NCI-H2227 treated with DMSO at 0.1 percent for 48 hours (cell line): ENCODE measurements around the gene DCAF17.
"Not testable (repeated sequence)": the region's sequence is repeated elsewhere in the genome, so short reads cannot be mapped to it uniquely, and the experiment has no call there.

Experiments used
- DNase-seq: peaks from one replicate; lab custom pipeline; 2025; lab: John Stamatoyannopoulos, UW

DCAF17 gene

DNA sequence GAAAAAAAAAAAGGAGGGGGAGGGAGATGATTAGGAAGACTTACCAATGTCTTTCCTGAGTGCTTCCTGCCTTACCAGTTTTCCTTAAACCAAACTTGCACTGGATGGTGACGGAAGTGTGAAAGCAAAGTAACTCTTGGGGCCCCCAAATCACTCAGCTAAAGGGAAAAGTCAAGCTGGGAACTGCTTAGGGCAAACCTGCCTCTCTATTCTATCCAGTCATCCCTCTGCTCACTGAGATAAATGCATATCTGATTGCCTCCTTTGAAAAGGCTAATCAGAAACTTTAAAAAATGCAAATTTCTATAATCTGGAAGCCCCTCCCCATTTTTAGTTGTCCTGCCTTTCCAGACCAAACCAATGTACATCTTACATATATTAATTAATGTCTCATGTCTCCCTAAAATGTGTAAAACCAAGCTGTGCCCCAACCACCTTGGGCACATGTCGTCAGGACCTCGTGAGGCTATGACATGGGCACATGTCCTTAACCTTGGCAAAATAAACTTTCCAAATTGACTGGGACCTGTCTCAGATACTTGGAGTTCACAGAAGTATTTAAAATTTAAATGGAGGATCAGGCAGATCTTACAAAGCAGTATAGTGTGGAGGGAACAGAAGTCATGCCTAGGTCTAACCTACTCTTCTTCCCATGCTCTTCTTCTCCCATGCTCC, 81.0 kb downstream of the DCAF17 start:
- no peak for DNase-seq

DNA sequence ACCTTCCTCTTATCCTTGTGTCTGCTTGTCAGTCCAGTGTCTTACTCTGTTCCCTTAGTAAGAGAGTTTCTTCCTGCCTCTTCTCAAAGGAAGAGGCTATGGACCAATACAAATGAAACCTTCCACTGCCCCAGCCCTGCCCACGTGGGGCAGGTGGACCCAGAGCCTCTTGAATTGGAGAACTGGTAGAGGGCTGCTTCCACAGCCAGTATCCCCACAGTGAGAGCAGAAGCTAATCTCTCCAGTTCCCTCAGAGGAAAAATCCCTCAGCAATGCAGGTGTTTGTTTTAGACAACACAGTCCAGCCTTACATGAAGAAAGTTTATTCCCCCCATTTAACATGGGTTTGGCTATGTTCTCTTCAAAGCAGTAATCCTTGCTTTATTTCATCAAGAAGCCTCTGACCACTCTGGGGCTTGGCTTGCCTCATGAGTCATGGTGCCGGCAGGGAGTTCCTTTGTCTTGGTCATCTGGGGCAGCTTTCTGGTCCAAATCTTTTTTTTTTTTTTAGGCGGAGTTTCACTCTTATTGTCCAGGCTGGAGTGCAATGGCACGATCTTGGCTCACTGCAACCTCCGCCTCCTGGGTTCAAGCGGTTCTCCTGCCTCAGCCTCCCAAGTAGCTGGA, 81.8 kb downstream of the DCAF17 start:
- no peak for DNase-seq

DNA sequence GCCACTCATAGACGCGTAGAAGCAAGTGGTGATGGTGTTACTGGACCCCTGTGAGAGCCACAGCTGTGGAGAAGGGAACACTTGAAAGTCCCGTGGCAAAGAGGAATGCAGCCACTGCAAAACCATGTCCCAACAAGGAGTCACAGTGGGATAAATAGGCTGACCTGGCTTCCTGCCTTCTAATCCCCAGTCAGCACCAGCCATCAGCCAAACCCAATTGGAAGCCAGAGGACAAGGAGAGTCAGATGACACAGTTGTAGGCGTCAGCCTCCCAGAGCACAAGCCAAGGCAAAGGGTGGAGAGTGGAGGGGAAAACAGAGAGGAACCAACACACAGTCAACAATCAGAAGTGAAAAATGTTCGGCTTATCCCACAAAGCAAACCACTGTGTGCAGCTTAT, 82.8 kb downstream of the DCAF17 start:
- DNase-seq, result no peak

DNA sequence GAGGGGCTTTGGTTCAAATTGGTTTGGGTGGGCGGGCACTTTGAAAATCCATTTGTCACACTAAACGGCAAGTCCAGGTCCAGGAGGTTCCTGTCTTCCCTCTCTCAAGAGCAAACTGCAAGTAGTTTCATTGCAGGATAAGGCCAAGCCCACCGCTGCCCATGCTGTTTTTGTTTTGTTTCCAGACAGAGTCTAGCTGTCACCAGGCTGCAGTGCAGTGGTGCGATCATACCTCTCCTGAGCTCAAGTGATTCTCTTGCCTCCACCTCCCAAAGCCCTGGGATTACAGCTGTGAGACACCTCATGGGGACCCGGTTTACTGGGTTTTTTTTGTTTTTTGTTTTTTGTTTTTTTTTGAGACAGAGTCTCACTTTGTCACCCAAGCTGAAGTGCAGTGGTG, 86.4 kb downstream of the DCAF17 start:
- no peak for DNase-seq

DNA sequence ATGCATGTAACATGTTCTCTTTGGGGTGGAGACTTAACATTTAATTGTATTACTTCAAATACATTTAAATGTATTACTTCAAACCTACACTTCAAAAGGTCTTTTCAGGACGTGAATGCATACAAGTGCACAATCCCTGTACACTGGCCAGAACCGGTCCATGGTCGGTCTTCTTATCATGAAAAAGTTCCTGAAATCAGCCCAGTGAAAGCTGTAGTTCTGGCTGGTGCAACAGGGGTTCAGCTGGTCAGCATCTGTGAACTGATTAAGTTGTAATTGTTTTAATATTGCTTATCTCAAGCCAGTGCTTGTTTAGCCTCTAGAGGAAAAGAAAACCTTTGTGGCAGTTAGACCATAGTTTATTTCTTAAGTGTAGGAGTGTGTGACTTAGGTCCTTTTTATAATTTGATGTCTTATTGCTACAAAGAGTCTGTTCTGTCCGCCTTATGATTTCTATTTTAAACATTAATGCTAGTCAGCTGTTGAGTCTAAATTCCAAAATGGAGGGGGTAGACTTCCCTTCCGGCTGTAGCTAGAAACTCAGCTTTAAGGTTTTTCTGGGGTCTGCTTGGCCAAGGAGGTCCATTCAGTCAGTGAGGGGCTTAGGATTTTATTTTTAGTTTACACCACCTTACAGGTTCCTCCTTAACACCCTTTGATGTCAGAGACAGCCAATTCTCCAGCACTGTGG, 87.5 kb downstream of the DCAF17 start:
- no peak for DNase-seq

DNA sequence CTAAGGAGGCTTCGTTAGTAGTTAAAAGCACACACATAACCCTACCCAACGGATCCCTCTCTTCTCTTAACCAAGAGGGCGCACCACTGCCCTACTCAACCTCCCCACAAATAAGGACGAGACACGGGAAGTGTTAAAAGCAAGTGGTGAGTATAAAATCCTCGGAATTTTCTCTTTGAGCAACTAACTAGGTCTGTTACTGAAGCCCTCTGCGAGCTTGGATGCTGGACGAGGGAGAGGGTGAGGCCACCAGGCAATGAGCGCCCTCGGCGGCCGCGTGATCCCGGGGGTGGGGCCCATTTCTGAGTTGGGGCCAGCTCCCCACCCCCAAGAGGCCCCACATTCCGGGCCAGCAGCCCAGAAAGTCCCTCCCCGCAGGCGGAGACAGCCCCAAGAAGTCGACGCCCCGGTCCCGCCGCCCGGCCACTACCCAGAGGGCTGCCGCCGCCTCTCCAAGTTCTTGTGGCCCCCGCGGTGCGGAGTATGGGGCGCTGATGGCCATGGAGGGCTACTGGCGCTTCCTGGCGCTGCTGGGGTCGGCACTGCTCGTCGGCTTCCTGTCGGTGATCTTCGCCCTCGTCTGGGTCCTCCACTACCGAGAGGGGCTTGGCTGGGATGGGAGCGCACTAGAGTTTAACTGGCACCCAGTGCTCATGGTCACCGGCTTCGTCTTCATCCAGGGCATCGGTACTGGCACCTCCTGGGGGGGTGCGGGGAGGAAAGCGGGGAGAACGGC, 88.2 kb downstream of the DCAF17 start, which contains the start of gene CYBRD1:
Gene CYBRD1 (plus strand): TSS at position 423 of the 736 bp plus-strand sequence. CDS start 72 bp downstream, at position 495.
- peak; percentile 65 for DNase-seq

DNA sequence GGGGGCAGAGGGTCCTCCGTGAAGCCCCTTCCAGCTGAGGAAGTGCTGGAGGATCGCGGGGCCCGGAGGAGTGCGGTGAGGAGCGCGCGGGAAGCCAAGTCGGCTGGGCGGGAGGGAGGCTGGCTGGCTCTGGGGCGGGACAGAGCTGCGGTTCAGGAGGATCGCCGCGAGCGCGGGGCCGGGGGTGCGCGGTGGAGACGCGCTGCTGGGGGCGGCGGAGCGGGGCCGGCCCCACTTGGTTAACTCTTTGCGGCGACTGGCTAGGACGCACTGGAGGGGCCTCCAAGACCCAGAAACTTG, 88.7 kb downstream of the DCAF17 start:
- DNase-seq, result no peak

DNA sequence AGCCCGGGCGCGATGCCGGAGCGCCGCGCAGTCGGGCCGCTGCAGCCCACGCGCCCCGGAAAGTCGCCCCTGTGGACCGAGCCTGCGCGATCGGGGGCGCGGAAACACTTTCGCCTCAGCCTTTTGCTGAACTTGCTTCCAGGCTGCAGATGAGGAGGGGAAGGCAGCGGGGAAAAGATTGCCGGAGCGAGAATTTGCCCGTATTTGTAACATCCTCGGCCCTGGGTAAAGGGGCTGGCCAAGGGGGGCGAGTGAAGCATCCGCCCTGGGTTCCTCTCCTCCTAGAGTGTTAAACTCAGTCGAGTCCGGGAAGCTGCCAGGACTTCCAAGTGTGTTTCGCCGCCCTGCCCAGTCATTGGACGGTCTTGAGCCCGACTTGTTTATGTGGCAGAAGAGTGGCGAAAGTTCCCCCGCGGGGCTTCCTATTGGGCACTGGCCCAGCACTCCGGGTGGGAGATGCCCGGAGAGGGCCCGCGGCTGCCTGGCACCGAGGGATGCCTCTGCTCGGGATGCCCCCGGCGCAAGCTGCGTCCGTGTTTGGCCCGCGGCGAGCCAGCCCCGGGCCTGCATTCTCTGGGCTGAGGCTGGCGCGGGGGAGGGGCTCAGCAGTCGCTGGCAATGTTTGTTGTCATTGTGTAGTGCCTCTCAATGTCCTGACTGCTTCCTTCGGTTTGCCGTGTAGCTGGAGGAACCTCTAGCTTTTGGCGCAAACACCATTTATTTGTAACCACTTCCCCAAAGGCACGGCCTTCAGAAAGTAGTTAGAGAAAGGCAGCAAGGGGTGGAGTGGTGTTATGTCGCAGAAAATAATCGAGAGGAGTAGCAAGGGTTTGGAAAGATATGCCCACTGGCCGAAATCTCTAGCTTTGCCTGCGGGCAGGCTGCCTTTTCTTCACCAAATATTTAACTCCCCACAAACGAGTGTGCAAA, 89.3 kb downstream of the DCAF17 start:
- DNase-seq, result peak; percentile 33

DNA sequence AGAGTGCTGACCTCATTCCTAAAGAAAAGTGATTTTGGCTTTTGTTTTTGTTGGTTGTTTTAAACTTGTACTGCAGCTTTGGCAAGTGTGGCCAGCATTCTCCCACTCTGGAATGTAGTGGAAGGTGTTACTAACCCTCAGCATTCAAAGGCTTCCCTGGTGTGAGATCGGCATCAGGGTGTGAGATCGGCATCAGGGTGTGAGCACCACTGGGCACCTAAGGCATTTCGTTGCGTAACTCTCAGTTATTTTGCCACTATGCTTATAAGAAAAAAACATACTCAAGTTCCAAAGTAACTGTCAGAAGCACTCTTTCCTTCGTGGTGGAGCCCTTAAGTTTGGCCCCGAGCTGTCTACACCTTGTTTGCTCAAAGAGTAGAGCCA, 90.0 kb downstream of the DCAF17 start:
- no peak for DNase-seq

DNA sequence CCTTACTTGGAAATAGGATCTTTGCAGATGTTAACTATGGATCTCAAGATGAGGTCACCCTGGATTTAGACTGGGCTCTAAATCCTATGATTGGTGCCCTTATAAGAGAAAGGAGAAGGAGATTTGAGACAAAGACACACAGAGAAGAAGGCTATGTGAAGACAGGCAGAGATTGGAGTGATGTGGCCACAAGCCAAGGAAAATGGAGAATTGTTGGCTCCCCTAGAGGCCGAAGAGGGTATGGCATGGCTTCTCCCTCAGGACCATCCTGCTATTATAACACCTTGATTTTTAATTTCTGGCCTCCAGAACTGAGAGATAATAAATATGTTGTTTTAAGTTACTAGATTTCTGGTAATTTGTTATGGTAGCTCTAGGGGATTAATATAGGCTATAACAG, 95.9 kb downstream of the DCAF17 start:
- no peak for DNase-seq

DNA sequence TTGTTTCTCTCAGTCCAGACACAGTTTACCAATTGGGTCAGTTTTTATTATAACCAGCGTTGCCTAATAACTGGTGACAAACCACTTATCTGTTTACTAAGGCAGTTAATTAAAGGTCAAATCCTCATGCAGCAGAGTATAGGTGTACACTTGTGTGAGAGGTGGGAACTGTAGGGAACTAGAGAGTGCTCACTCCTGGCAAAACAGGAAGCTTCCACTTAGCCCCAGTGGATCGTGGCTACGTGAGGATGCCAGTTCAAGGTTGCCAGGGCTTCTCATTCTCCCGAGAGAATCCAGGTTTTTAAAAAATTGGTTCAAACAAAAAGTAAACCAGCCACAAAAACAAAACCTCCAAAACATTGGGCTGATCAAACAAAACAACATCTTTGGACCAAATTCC, 96.4 kb downstream of the DCAF17 start:
- no peak for DNase-seq

DNA sequence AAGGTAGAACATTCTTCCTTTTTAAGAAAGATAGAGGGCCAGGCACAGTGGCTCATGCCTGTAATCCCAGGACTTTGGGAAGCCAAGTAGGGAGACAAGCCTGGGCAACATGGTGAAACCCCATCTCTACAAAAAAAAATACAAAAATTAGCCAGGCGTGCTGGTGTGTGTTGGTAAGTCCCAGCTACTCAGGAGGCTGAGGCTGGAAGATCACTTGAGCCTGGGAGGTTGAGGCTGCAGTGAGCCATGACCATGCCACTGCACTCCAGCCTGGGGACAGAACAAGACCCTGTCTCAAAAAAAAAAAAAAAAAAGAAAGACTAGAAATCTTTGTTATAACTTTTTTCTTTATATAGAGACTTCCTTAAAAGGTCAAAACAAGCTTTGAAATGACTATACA, 96.8 kb downstream of the DCAF17 start:
- not testable (repeated sequence) for DNase-seq

DNA sequence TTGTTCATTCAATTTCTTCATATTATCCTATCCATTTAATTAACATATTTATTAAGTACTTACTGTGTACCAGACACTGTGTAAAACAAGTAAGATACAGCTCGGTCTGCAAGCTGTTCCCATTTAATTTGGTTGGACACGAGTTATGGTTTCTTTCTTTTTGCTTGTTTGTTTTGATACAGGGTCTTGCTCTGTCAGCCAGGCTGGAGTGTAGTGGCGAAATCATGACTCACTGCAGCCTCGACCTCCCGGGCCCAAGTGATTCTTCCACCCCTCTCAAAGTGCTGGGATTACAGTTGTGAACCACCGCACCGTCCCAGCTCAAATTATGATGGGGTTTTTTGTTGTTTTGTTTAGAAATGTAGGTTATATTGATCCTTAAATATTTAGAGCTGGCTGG, 97.3 kb downstream of the DCAF17 start:
- no peak for DNase-seq

DNA sequence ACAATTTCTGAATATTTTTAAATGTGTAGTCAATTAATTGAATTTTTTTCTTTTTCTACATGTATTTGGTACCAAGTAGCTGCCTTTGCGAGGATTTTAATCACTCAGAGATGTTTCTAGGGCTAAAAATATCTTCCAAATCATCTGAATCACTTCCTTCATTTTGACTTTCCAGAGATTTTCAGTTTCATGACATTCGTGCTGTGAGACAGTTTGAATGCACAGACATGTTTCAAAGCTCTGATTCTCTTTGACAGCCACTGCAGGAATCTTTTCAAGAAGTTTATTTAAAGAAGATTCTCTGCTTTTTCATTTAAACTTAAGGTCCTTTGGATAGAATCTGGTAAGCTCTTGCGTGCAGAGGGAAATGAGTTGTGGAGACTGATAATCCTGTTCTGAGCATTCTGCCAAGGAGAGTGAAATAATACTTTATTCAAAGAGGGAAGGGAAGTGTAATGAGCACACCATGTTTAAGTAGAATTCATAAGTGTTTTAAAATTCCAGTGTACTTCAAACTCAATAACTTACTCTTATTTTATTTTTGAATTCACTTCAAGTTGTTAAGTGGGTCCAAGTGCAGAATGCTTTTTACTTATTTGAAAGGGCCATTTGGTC, 97.9 kb downstream of the DCAF17 start:
- no peak for DNase-seq

DNA sequence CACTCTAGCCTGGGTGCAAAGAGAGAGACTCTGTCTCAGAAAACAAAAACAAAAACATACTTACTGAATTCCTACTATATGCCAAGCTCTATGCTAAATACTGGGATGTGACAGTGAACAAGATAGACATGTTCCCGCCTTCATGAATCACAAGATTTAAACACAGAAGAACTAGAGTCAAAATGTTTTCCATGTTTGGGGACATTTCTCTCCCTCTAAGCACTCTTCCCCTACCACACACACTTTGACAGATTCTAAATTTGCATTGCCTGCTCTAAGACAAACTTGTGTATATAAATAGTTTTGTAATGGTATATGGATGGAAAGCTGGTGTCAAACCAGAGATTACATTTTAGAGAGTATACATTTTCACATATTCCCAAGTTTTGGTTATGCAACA, 99.3 kb downstream of the DCAF17 start:
- no peak for DNase-seq
